Stimulated activated CD4-positive, alpha-beta T cell treated with anti-CD3 and anti-CD28 coated beads, Interleukin-1b, Interleukin-23, amount 100 ng/mL, for 24 hours (primary cell): ENCODE measurements around the gene B4GALNT4.
"Not testable (repeated sequence)": the region's sequence is repeated elsewhere in the genome, so short reads cannot be mapped to it uniquely, and the experiment has no call there.

Experiments used
- DNase-seq, 4 experiments: peaks; one replicate each; pipeline ENCODE4 v3.0.0-alpha.2; 2020; ENCODE audit warnings: low read depth in 4 of 4, low spot score in 1 of 4

B4GALNT4 gene

GRCh38 chr11:418343-419247, 49.3 kb downstream of the B4GALNT4 start:
- no peak for DNase-seq

- no peak for DNase-seq
These were observed 50.1 kb downstream of the B4GALNT4 start for GRCh38 chr11:419248-420005.

GRCh38 chr11:420054-420910, 51.0 kb downstream of the B4GALNT4 start:
- DNase-seq: no peak

GRCh38 chr11:420911-421321, 51.6 kb downstream of the B4GALNT4 start:
- DNase-seq: no peak

GRCh38 chr11:422249-422656, 53.0 kb downstream of the B4GALNT4 start:
- DNase-seq: no peak

- no peak for DNase-seq
These were observed 54.9 kb downstream of the B4GALNT4 start for GRCh38 chr11:424232-424631.

- DNase-seq: not testable (repeated sequence)
These were observed 55.5 kb downstream of the B4GALNT4 start for GRCh38 chr11:424766-425165.

- no peak for DNase-seq
These were observed 56.0 kb downstream of the B4GALNT4 start for GRCh38 chr11:425301-425700.

GRCh38 chr11:426851-427250, 57.6 kb downstream of the B4GALNT4 start:
- DNase-seq: no peak

GRCh38 chr11:428295-428694, 59.0 kb downstream of the B4GALNT4 start:
- DNase-seq: no peak

- no peak for DNase-seq
These were observed 60.1 kb downstream of the B4GALNT4 start for GRCh38 chr11:429391-429790.

GRCh38 chr11:429931-430456, 60.7 kb downstream of the B4GALNT4 start:
- DNase-seq: no peak
